Measurements from ENCODE around the gene SLC2A14. TPM values are rescaled to one million over a fixed set of nuclear protein-coding genes. Genes with fewer than 3 reads are reported as not detected.
A peak's percentile ranks its signal among the peaks of the same experiment; 100 is the strongest.
"Not testable (repeated sequence)": the region's sequence is repeated elsewhere in the genome, so short reads cannot be mapped to it uniquely, and the experiment has no call there.

Gene SLC2A14
- total RNA-seq (under 1 TPM; 0.13 to 0.15 TPM), polyA plus RNA-seq (not detected)

DNA sequence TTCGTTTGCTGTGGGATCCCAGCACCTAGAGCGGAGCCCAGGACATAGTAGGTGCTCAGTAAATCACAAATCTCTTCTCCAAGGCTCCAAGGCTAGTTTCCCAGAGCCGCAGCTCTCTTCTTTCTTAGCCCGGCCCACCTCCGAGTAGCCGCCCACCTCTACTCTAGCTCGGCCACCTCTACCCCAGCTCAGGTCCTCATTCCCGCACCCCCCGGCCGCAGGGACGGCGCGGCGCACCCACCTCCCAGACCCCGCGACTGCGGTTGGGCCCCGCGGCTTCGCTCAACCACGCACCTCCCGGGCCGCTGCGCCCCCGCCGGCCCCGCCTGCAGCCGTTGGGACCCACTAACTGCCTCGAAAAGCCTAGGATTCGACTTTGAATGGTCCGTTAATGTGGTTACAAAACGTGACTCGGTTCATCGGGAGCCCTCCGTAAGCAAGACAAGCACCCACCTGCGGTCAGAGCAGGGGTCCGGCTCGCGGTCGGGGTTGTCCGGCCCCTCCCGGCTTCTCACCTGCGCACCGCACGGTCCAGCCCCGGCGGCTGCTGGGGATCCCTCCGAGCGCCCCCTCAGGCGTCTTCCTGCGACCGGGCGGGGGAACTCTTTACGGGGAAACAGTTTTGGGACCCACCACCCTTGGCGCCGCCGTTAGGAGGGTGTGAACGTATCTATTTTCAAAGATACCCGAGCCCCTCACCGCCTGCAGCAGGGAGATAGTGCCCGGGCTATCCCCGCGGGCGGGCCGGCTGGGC, at the start of gene SLC2A14:
Gene SLC2A14 (minus strand): TSS at position 350 of the 754 bp plus-strand sequence. CDS start 3,035 bp downstream, outside the sequence.
- no peak within 1 kb of the TSS for H3K27ac ChIP-seq (ENCODE audit: low read depth, low read length)
- no peaks in the 10 kb centered on the region for H3K36me3 Mint-ChIP-seq
- H3K4me1 Mint-ChIP-seq = peaks cover 0 to 3% (median 0%) of the 10 kb centered on the region in 3 donors
- H3K27me3 ChIP-seq (ENCODE audit: insufficient read depth, low read length, poor library complexity, severe bottlenecking) = peaks cover 8% of the 10 kb centered on the region
- peak within 1 kb of the TSS in 2 of 7 donors; percentile 32 to 38 for H3K4me3 Mint-ChIP-seq
- DNase-seq = no peak
- H3K27me3 Mint-ChIP-seq = peaks cover 16 to 20% of the 10 kb centered on the region in 2 donors
- CTCF ChIA-PET = no interaction called here
- H3K27ac Mint-ChIP-seq = peak within 1 kb of the TSS in 1 of 8 donors; percentile 44
- no peaks in the 10 kb centered on the region for H3K9me3 Mint-ChIP-seq
- POLR2A ChIA-PET = no interaction called here
- H3K4me1 ChIP-seq (ENCODE audit: insufficient read depth, low read length) = no peaks in the 10 kb centered on the region
- H3K4me3 ChIP-seq (ENCODE audit: low read length) = no peak within 1 kb of the TSS
- H3K9me3 ChIP-seq (ENCODE audit: low read length) = no peaks in the 10 kb centered on the region
- H3K36me3 ChIP-seq (ENCODE audit: insufficient read depth, low read length) = no peaks in the 10 kb centered on the region

- H3K4me1 ChIP-seq (ENCODE audit: insufficient read depth, low read length) = peaks cover 10% of the 10 kb centered on the region
- CTCF ChIA-PET = interaction anchor here (1.1 to 2.3 kb wide), 2 partner anchors 12 to 14 kb away, joined by 3 to 15 read pairs; no protein-coding TSS in a partner anchor
- H3K27me3 Mint-ChIP-seq; H3K27me3 ChIP-seq (ENCODE audit: insufficient read depth, low read length, poor library complexity, severe bottlenecking); H3K9me3 ChIP-seq (ENCODE audit: low read length); H3K9me3 Mint-ChIP-seq; H3K4me3 ChIP-seq (ENCODE audit: low read length); POLR2A ChIA-PET; DNase-seq; H3K27ac ChIP-seq (ENCODE audit: low read depth, low read length): not testable (repeated sequence)
- Mint-ChIP-seq H3K4me3 (peak overlapping the region in 2 of 7 donors; percentile 4 to 53), H3K36me3 (peaks cover 19 to 76% (median 35%) of the 10 kb centered on the region in 3 donors), H3K4me1 (peaks cover 44 to 69% (median 63%) of the 10 kb centered on the region in 3 donors), H3K27ac (peak overlapping the region in 5 of 8 donors; percentile 4 to 70 (median 57))
- peaks cover 50% of the 10 kb centered on the region for H3K36me3 ChIP-seq (ENCODE audit: insufficient read depth, low read length)
Measured at GRCh38 chr12:7921181-7921580, 48.5 kb upstream of the SLC2A14 start.

DNA sequence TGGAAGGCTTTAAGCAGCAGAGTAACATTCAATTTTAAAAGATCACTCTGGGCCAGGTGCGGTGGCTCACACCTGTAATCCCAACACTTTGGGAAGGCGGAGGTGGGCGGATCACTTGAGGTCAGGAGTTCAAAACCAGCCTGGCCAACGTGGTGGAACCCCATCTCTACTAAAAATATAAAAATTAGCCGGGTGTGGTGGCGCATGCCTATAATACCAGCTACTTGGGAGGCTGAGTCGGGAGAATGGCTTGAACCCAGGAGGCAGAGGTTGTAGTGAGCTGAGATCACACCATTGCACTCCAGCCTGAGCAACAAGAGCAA, 45.5 kb upstream of the SLC2A14 start:
- H3K4me3 ChIP-seq (ENCODE audit: low read length); H3K27me3 ChIP-seq (ENCODE audit: insufficient read depth, low read length, poor library complexity, severe bottlenecking); H3K27me3 Mint-ChIP-seq; H3K9me3 ChIP-seq (ENCODE audit: low read length); H3K27ac ChIP-seq (ENCODE audit: low read depth, low read length); H3K9me3 Mint-ChIP-seq; DNase-seq: not testable (repeated sequence)
- ChIA-PET POLR2A (interaction anchor here (0.6 to 0.7 kb wide), 2 partner anchors 10 to 109 kb away, joined by 3 to 5 read pairs; no protein-coding TSS in a partner anchor), CTCF (interaction anchor here (0.8 to 3.4 kb wide), 3 partner anchors 11 to 42 kb away, joined by 3 to 16 read pairs (median 3); no protein-coding TSS in a partner anchor)
- Histone ChIP-seq H3K36me3 (ENCODE audit: insufficient read depth, low read length) (peaks cover 31% of the 10 kb centered on the region), H3K4me1 (ENCODE audit: insufficient read depth, low read length) (peaks cover 10% of the 10 kb centered on the region)
- H3K27ac Mint-ChIP-seq = peak overlapping the region in 2 of 8 donors; percentile 25 to 64
- peak overlapping the region in 2 of 7 donors; percentile 24 to 59 for H3K4me3 Mint-ChIP-seq
- peaks cover 39 to 60% (median 55%) of the 10 kb centered on the region in 3 donors for H3K4me1 Mint-ChIP-seq
- peaks cover 8 to 54% (median 23%) of the 10 kb centered on the region in 3 donors for H3K36me3 Mint-ChIP-seq

DNA sequence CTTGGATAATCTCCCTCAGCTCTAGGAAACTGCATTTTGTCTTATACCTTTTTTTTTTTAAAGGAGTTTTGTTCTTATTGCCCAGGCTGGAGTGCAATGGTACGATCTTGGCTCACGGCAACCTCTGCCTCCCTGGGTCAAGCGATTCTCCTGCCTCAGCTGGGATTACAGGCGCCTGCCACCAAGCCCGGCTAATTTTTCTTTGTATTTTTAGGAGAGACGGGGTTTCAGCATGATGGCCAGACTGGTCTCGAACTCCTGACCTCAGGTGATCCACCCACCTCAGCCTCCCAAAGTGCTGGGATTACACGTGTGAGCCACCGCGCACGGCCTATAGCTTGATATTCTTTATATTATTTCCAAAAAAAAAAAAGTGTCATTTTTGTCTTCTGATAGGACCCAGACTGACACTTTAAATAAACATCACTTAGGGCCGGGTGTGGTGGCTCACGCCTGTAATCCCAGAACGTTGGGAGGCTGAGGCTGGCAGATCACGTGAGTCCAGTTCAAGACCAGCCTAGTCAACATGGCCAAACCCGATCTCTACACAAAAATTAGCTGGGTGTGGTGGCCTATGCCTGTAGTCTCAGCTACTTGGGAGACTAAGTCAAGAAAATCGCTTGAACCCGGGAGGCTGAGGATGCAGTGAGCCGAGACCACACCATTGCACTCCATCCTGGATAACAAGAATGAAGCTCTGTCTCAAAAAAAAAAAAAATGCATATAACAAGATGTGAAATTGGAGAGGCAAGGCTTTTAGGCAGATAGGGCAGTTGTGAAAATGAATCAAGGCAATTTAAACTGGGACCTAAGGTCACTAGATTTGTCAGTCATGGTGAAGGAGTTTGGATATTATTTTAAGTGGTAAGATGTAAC, 44.9 kb upstream of the SLC2A14 start:
- peaks cover 25% of the 10 kb centered on the region for H3K36me3 ChIP-seq (ENCODE audit: insufficient read depth, low read length)
- H3K27ac Mint-ChIP-seq = peak overlapping the region in 3 of 8 donors; percentile 25 to 89 (median 36)
- POLR2A ChIA-PET = interaction anchor here (0.6 kb wide), 1 partner anchor 222 kb away, joined by 3 read pairs; no protein-coding TSS in a partner anchor

GRCh38 chr12:7916936-7917335, 44.2 kb upstream of the SLC2A14 start:
- peaks cover 18% of the 10 kb centered on the region for H3K36me3 ChIP-seq (ENCODE audit: insufficient read depth, low read length)
- Mint-ChIP-seq H3K27ac (peak overlapping the region in 2 of 8 donors; percentile 58 to 89), H3K36me3 (peaks cover 4 to 41% (median 19%) of the 10 kb centered on the region in 3 donors), H3K9me3 (peaks cover 0 to 2% (median 0%) of the 10 kb centered on the region in 5 donors), H3K4me1 (peaks cover 35 to 55% (median 51%) of the 10 kb centered on the region in 3 donors), H3K27me3 (peaks cover 0 to 3% of the 10 kb centered on the region in 2 donors), H3K4me3 (peak overlapping the region in 3 of 7 donors; percentile 37 to 66 (median 56))
- H3K9me3 ChIP-seq (ENCODE audit: low read length) = no peaks in the 10 kb centered on the region
- H3K4me1 ChIP-seq (ENCODE audit: insufficient read depth, low read length) = peaks cover 5% of the 10 kb centered on the region
- no peak overlapping the region for H3K27ac ChIP-seq (ENCODE audit: low read depth, low read length)
- no peak overlapping the region for H3K4me3 ChIP-seq (ENCODE audit: low read length)
- POLR2A ChIA-PET = interaction anchor here (0.6 kb wide), 1 partner anchor 223 kb away, joined by 3 read pairs; no protein-coding TSS in a partner anchor
- DNase-seq = no peak
- H3K27me3 ChIP-seq (ENCODE audit: insufficient read depth, low read length, poor library complexity, severe bottlenecking) = no peaks in the 10 kb centered on the region
- CTCF ChIA-PET = interaction anchor here (3.4 kb wide), 1 partner anchor 16 kb away, joined by 16 read pairs; no protein-coding TSS in a partner anchor

More for the DNA sequence above, 44.9 kb upstream of the SLC2A14 start:
- Histone ChIP-seq H3K27ac (ENCODE audit: low read depth, low read length) (no peak overlapping the region), H3K4me3 (ENCODE audit: low read length) (no peak overlapping the region), H3K9me3 (ENCODE audit: low read length) (no peaks in the 10 kb centered on the region), H3K27me3 (ENCODE audit: insufficient read depth, low read length, poor library complexity, severe bottlenecking) (no peaks in the 10 kb centered on the region), H3K4me1 (ENCODE audit: insufficient read depth, low read length) (peaks cover 10% of the 10 kb centered on the region)
- Mint-ChIP-seq H3K4me1 (peaks cover 38 to 58% (median 53%) of the 10 kb centered on the region in 3 donors), H3K9me3 (peaks cover 0 to 2% (median 0%) of the 10 kb centered on the region in 5 donors), H3K4me3 (peak overlapping the region in 2 of 7 donors; percentile 24 to 56), H3K27me3 (peaks cover 0 to 3% of the 10 kb centered on the region in 2 donors), H3K36me3 (peaks cover 6 to 48% (median 21%) of the 10 kb centered on the region in 3 donors)
- no peak for DNase-seq
- CTCF ChIA-PET = interaction anchor here (0.8 to 3.4 kb wide), 2 partner anchors 11 to 15 kb away, joined by 3 to 16 read pairs; no protein-coding TSS in a partner anchor

GRCh38 chr12:7915661-7916403, 43.1 kb upstream of the SLC2A14 start:
- DNase-seq = no peak
- H3K36me3 Mint-ChIP-seq = peaks cover 0 to 30% (median 11%) of the 10 kb centered on the region in 3 donors
- no peak overlapping the region for H3K4me3 ChIP-seq (ENCODE audit: low read length)
- peaks cover 0 to 2% (median 0%) of the 10 kb centered on the region in 5 donors for H3K9me3 Mint-ChIP-seq
- H3K9me3 ChIP-seq (ENCODE audit: low read length) = no peaks in the 10 kb centered on the region
- H3K27me3 Mint-ChIP-seq = peaks cover 0 to 3% of the 10 kb centered on the region in 2 donors
- peak overlapping the region in 6 of 7 donors; percentile 38 to 67 (median 52) for H3K4me3 Mint-ChIP-seq
- H3K27ac ChIP-seq (ENCODE audit: low read depth, low read length) = no peak overlapping the region
- H3K27me3 ChIP-seq (ENCODE audit: insufficient read depth, low read length, poor library complexity, severe bottlenecking) = no peaks in the 10 kb centered on the region
- H3K4me1 ChIP-seq (ENCODE audit: insufficient read depth, low read length) = peaks cover under 1% of the 10 kb centered on the region
- ChIA-PET POLR2A (no interaction called here), CTCF (no interaction called here)
- H3K4me1 Mint-ChIP-seq = peaks cover 27 to 45% (median 41%) of the 10 kb centered on the region in 3 donors
- H3K27ac Mint-ChIP-seq = peak overlapping the region in 4 of 8 donors; percentile 17 to 89 (median 56)
- H3K36me3 ChIP-seq (ENCODE audit: insufficient read depth, low read length) = peaks cover 7% of the 10 kb centered on the region

DNA sequence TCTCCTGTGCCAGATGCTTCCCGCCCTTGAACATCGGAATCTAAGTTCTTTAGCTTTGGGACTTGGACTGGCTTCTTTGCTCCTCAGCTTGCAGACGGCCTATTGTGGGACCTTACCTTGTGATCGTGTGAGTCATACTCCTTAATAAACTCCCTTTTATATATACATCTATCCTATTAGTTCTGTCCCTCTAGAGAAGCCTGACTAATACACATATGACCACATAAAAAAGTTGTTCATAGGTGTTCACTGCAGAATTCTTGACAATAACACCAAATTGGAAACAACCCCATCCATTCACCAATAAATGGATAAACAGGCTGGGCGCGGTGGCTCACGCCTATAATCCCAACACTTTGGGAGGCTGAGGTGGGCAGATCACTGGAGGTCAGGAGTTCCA, 37.4 kb upstream of the SLC2A14 start:
- H3K27ac ChIP-seq (ENCODE audit: low read depth, low read length); H3K9me3 ChIP-seq (ENCODE audit: low read length); POLR2A ChIA-PET; H3K9me3 Mint-ChIP-seq; H3K27me3 Mint-ChIP-seq; H3K36me3 Mint-ChIP-seq; H3K4me1 ChIP-seq (ENCODE audit: insufficient read depth, low read length); H3K4me1 Mint-ChIP-seq; H3K4me3 ChIP-seq (ENCODE audit: low read length); H3K4me3 Mint-ChIP-seq; H3K27me3 ChIP-seq (ENCODE audit: insufficient read depth, low read length, poor library complexity, severe bottlenecking); DNase-seq; H3K36me3 ChIP-seq (ENCODE audit: insufficient read depth, low read length); CTCF ChIA-PET: not testable (repeated sequence)
- peak overlapping the region in 1 of 8 donors; percentile 44 for H3K27ac Mint-ChIP-seq

All from CD8-positive, alpha-beta memory T cell (primary cell).